Measurements from ENCODE around the gene PHACTR3.

The PHACTR3 gene

GRCh38 chr20:59821201-59821600, 216.9 kb downstream of the PHACTR3 start:
- H3K4me3 ChIP-seq (ENCODE audit: low read depth, low read length) = no peak overlapping the region
- CTCF ChIA-PET = no interaction called here
- DNase-seq (ENCODE audit: low read depth, low spot score) = no peak
- TF ChIP-seq, protein P1, sequence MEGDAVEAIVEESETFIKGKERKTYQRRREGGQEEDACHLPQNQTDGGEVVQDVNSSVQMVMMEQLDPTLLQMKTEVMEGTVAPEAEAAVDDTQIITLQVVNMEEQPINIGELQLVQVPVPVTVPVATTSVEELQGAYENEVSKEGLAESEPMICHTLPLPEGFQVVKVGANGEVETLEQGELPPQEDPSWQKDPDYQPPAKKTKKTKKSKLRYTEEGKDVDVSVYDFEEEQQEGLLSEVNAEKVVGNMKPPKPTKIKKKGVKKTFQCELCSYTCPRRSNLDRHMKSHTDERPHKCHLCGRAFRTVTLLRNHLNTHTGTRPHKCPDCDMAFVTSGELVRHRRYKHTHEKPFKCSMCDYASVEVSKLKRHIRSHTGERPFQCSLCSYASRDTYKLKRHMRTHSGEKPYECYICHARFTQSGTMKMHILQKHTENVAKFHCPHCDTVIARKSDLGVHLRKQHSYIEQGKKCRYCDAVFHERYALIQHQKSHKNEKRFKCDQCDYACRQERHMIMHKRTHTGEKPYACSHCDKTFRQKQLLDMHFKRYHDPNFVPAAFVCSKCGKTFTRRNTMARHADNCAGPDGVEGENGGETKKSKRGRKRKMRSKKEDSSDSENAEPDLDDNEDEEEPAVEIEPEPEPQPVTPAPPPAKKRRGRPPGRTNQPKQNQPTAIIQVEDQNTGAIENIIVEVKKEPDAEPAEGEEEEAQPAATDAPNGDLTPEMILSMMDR (IDR thresholded peaks at IDR 0.05; ENCODE audit: insufficient read depth, low read length, missing control alignments) = no peak
- POLR2A ChIA-PET = no interaction called here

DNA sequence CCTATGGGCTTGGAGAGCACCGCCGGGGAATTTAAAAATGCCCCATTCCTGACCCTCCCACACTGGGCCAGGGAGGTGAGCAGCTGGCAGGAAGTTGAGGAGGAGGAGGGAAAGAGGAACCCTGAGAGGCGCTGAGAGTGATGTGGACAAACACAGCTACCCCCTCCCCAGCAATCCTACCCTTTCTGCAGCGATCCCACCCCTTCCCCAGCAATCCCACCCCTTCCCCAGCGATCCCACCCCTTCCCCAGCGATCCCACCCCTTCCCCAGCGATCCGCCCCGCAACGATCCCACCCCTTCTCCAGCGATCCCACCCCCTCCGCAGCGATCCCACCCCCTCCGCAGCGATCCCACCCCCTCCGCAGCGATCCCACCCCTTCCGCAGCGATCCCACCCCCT, 217.4 kb downstream of the PHACTR3 start:
- ChIA-PET POLR2A (no interaction called here), CTCF (no interaction called here)
- DNase-seq (ENCODE audit: low read depth, low spot score) = no peak
- TF ChIP-seq, protein P1 (IDR thresholded peaks at IDR 0.05; ENCODE audit: insufficient read depth, low read length, missing control alignments) = no peak
- H3K4me3 ChIP-seq (ENCODE audit: low read depth, low read length) = no peak overlapping the region

- ChIA-PET CTCF (no interaction called here), POLR2A (no interaction called here)
- no peak for DNase-seq (ENCODE audit: low read depth, low spot score)
- TF ChIP-seq, protein P1 (IDR thresholded peaks at IDR 0.05; ENCODE audit: insufficient read depth, low read length, missing control alignments) = no peak
- H3K4me3 ChIP-seq (ENCODE audit: low read depth, low read length) = no peak overlapping the region
Measured at GRCh38 chr20:59822291-59823029, 218.1 kb downstream of the PHACTR3 start.

- CTCF ChIA-PET = no interaction called here
- POLR2A ChIA-PET = no interaction called here
- H3K4me3 ChIP-seq (ENCODE audit: low read depth, low read length) = no peak overlapping the region
- TF ChIP-seq, protein P1 (IDR thresholded peaks at IDR 0.05; ENCODE audit: insufficient read depth, low read length, missing control alignments) = no peak
- no peak for DNase-seq (ENCODE audit: low read depth, low spot score)
Measured at GRCh38 chr20:59823030-59823423, 218.7 kb downstream of the PHACTR3 start.

DNA sequence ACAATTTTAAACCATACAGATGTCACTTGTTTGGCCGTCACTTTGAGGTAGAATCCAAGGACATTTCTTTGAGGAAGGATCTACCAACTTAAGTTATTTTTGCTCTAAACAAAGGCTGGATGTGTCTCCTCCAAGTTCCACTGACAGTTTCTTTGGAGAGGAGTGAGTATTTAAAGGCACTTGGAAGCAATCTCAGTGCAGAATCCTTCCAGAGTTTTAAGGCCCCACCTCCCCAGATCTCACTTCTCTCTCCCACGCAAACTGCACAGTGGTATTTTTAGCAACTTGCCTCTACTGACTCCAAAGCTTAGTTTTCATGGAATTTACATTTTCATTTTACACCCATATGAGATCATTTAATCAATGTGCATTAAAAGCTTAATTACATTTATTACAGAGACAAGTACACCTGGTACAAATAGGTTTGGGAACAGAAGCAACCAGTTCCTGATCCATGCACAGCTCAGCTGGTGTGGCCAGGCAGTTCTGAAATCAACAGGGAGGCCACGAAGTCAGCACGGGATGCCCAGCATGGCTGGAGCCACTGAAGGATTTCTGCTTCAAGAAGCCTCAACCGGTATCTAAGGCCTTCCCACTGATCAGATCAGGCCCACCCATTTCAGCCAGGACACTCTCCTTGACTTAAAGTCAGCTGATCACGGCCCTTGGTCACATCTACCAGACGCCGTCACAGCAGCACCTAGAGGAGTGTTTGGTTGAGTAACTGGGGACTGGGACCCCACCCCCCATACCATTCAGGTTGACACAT, 219.3 kb downstream of the PHACTR3 start:
- POLR2A ChIA-PET = no interaction called here
- DNase-seq (ENCODE audit: low read depth, low spot score) = no peak
- CTCF ChIA-PET = no interaction called here
- TF ChIP-seq, protein P1 (IDR thresholded peaks at IDR 0.05; ENCODE audit: insufficient read depth, low read length, missing control alignments) = no peak
- no peak overlapping the region for H3K4me3 ChIP-seq (ENCODE audit: low read depth, low read length)

GRCh38 chr20:59824711-59825562, 220.6 kb downstream of the PHACTR3 start:
- H3K4me3 ChIP-seq (ENCODE audit: low read depth, low read length) = no peak overlapping the region
- TF ChIP-seq, protein P1 (IDR thresholded peaks at IDR 0.05; ENCODE audit: insufficient read depth, low read length, missing control alignments) = no peak
- CTCF ChIA-PET = interaction anchor here (0.8 kb wide), 1 partner anchor 23 kb away, joined by 3 read pairs; no protein-coding TSS in a partner anchor
- DNase-seq (ENCODE audit: low read depth, low spot score) = no peak
- POLR2A ChIA-PET = no interaction called here
